Fibroblast of peridontal ligament (primary cell): Measurements from ENCODE around the gene OTC.
A peak's percentile ranks its signal among the peaks of the same experiment; 100 is the strongest.

Source experiments
- DNase-seq: peaks from one replicate; pipeline ENCODE4 v3.0.0-alpha.2; 2010; ENCODE audit errors: extremely low read depth

The OTC gene

DNA sequence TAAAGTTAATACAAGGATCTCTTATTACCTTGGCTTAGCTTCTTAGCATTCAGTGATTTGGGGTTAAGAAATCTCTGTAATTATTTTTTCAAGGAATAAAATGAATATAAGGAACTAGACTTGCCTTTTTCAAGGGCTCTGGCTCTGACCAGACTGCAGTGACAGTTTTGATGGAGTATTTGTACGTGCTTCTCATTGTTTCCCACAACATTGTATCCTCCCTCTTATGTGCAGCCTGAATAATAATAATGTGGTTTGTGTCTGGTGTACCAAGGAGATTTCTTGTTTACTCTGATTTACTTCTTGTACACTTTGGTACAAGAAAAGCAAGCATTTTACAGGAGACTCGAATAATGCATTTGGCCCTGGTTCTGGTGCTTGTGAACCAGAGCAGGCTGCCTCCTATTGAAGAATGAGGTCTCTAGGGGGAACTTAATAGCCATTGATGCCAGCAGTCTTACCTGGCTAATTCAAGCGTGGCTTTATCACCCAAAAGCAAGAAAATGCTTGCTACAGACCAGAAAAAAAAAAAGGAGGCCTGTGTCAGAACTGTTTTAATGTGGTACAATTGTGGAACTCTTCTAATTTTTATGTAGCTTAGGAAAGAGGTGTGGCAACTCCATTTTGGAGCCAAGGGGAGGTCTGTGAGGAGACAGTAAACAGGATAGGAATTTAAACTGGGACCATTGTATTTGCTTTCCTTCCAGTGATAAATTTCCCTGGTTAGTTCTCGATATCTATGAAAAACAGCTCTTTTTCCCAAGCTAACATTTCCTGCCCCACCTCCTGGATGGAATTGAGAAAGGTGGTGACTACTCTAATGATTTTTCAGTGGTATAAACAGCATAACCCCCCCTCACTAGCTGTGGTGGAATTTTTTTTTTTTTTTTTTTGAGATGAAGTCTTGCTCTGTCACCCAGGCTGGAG, 5.6 kb downstream of the OTC start:
- no peak for DNase-seq

DNA sequence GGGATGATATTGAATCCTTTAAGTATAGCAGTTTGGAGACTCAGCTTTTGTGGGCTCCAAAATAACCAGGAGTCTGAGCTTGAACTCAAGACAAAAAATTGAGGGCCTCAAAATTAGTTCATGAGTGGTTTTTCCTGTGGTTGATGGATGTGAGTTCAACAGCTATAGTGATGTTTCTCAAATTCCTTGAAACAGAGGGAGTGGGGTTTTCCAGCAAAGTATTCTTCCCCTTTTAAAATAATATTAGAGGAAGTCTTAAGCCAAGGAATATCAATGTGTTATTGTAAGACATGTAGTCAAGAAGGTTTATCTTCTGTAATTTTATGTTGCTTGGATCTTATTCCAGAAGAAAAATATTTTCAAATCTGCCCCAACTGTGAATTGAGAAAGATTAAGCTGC, 10.6 kb downstream of the OTC start:
- DNase-seq, result no peak

DNA sequence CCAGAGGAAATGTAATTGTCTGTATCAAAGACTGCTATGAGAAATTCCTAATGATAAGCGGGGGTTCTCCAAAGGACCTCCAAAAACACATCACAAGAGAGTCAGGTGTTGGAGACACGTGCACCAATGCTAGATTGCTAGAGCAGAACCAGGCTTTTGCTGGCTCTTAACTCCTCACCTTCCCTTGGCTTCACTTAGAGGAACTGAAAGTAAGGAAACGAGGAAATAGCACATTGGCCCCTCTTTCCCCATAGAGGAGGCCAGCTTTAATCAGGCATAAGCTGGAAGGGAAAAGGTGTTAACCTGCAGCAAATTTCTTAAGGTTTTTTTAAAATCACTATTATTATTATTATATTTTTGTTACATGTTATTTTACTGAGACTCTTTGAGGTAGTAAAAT, 13.6 kb downstream of the OTC start:
- no peak for DNase-seq

DNA sequence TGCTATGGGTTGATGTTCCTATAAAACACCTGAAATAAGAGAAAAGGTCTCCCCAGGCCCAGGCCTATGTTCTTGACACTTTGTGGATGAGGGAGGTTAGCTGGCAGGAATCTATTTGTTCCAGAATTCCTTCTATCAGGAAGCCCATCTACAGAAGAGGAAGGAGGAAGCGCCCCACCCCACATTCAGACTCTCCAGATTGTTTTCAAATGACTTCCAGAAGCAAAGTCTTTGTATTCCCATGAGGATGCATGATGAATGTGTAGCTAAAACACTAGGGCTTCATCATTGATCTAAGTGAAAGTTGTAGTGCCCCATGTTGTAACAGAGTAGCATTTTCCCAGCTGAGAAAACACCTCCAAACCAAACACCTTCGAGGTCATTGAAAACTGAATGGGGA, 16.4 kb downstream of the OTC start:
- DNase-seq, result no peak

GRCh38 chrX:38371641-38372040, 19.2 kb downstream of the OTC start:
- no peak for DNase-seq

DNA sequence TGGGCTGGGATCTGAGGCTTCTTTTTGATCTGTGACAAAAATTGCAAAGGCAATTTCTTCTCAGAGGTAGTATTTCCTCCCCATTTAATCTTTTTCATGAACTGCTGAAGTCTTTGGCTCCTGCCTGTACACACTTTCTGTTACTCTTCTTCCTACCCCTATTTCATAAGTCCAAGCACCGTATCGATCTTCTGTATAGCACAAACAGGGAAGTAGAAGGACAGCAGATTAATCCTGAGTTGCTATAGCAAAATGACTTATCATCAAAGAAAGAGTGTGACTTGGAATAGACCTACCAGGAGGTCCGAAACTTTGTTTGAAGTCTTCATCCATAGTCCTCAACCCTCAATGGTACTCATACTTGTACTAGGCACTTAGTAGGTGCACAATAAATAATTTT, 22.0 kb downstream of the OTC start:
- no peak for DNase-seq

- peak; percentile 1 for DNase-seq
These were observed 23.5 kb downstream of the OTC start for GRCh38 chrX:38375891-38376290.

- DNase-seq, result no peak
These were observed 24.3 kb downstream of the OTC start for GRCh38 chrX:38376747-38377146.

DNA sequence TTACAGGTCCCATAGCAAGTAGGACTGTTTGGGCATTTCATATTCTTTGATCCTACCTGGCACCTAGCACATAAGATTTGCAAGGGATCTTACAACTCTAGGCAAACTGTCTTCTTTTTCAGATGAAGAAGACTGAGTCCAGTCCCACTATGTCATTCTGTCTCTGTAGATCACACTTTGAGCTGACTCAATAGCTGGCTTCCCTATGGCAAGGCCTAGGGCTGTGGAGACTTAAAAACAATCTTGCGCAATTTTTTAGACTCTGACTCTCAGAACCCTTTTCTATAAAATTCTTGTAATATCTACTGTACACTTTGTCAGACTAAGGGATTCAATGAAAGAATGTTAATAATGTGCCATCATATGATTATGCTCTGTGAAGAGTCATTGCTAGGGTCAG, 26.7 kb downstream of the OTC start:
- no peak for DNase-seq

DNA sequence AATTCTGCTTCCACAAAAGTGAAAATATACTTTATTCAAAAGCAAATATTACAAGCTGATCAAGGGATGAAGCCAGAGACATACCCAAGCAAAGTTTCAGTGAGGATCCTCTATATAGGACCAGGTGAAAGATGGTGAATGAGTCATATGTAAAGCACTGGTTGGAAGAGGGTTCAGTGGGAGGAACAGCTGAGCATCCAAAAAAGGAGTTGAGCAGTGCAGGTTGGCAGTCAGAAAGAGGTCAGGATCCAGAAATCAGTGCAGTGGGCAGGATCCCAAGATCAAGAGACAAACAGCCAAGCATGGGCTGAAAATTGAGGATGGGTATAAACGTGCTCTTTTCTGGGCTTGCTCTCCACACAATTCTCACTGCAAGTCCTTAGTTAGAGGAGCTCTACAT, 30.3 kb downstream of the OTC start:
- no peak for DNase-seq

- DNase-seq, result no peak
These were observed 48.0 kb downstream of the OTC start for GRCh38 chrX:38400389-38400910.

GRCh38 chrX:38402118-38402517, 49.7 kb downstream of the OTC start:
- no peak for DNase-seq

DNA sequence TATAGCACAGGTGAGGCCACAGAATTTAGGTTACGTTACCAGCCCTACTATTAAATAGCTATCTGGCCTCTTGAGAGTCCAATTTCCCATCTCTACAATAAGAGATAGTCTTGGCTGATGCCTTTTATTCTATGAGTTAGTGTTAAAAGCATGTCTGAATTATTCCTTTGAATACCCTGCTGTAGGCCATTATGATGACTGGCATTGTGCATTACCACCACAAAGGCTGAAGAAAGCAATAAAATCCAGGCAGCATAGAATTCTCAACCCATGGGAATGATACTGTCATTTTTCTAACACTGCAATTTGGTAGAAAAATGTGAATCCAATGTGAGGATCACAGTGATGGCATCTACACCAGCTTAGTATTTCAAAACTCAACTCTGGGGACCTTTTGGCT, 51.4 kb downstream of the OTC start:
- DNase-seq, result no peak

- no peak for DNase-seq
These were observed 54.7 kb downstream of the OTC start for GRCh38 chrX:38407126-38407525.

GRCh38 chrX:38409289-38409688, 56.9 kb downstream of the OTC start:
- no peak for DNase-seq

DNA sequence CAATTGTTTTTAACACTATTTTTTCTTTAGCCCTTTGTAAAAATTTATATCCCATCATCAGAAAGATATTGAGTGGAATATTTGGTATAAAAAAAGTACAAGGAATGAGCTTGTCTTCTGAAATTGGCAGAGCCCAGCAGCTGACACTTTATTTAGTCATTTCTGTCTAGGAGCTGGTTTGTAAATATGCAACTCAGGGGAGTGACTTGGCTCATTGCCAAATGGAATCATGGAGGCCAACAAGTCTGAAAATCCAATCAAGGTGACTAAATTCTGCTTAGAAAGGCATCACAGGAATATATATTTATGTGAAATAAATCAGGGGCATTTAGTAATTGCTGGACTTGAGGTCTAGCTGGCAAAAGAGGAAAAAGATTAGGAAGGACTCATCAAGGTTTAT, 74.4 kb downstream of the OTC start:
- no peak for DNase-seq

DNA sequence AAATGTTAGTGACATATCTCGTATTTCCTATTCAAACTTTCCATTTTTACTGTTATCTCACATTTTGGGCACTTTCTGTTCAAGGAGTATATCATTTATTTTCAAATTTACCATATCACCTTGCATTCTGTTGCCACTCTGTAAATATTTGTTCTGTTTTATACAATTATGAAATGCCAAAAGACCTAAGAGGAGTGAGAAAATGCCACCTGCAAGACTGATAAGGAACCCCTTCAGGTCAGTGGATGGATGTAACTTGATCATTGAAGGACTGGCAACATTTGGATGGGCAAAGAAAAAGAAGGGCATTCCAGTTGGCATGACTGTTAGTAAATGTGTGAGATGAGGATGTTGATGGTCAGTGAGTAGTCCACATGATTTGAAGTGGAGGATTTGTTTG, 79.1 kb downstream of the OTC start:
- DNase-seq, result no peak

- no peak for DNase-seq
These were observed 82.7 kb downstream of the OTC start for GRCh38 chrX:38435130-38435529.

- DNase-seq, result no peak
These were observed 84.7 kb downstream of the OTC start for GRCh38 chrX:38437093-38437492.

DNA sequence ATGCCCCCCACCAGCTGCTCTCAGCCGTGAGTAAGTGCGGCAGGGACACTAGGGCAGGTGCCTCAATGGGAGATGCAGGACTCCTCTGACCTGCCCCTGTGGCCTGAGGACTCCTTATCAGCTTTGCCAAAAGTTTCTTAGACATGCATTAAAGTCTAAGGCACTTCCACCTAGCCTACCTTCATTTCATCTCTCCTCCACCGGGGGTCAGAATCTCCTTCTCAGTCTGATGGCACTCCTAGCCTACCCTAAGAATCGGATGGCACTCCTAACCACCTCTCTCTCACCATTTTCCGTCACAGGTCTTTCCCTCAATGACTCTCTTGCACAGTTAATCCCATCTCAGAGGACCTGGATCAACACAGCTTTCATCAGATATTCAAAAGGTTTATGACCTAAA, 85.9 kb downstream of the OTC start:
- no peak for DNase-seq

DNA sequence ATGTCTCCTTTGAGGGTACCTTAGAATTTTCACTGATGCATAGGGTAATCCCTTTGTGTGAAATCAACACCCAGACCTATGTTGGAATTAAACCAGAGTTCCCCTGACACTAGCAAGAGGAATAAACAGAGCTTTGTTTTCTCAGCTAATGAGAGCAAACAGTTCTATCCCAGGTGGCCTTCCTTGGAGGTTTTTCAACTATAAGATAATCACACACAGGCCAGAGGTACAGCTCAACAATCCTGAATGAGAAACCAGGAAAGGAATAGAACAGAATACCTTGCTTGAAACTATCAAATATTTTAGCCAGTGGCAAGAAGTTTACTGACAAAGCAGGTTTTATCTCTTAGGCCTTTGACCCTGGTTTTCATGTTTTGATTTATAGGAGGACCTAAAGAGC, 100.2 kb downstream of the OTC start:
- no peak for DNase-seq

DNA sequence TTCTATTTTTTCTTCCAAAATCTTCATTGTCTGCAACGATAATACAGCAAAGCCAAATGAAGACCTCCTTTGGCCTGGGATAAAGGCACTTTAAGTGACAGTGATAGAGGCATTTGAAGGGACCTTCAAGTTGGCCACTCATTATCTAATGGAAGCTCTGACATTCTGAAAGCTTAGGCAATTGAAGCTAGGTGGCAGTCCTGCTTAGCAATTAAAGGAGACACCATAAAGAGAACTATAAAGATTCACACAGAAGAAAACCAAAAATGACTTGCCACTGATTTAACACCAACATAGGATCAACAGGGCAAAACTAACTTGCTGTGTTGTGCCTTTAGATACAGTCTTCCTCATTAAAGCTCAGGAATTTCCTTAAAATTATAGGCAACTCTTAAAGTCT, 105.7 kb downstream of the OTC start:
- no peak for DNase-seq

DNA sequence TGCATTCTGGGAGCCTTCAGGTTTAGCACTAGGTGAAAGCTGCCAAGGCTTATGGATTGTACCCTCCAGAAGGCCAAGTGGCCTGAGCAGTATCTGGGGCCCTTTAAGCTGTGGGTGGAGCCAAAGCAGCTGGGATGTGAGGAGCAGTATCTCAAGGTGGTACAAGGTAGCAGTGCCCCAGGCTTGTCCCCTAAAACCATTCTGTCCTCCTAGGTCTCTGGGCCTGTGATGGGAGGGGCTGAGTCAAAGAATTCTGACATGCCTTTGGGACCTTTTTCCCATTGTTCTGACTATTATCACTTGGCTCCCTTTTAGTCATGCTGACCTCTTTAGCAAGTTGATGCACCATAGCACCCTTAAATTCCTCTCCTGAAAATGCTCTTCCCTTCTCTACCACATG, 109.9 kb downstream of the OTC start:
- DNase-seq, result no peak

DNA sequence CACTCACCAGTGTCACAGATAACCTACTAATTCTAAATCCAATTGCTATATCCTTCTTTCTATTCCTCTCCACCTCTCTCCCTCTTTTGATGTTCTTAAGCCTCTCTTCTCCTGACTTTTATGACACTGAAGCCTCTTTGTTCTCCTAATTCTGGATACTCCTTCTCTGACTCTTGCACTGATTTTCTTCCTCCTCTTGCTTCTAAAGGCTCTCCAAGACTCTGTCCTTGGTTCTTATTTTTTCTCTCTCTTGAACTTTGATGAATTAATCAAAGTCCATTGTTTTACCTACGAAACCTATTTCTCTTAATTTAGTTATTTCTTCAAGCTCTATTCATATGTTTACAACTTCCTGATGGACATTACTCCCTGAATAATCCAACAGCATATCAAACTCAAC, 113.3 kb downstream of the OTC start:
- DNase-seq, result no peak
